Body of pancreas (tissue), 4 donors: ENCODE data around the gene TM2D3. TPM values are rescaled to one million over a fixed set of nuclear protein-coding genes. Genes with fewer than 3 reads are reported as not detected.
"Not testable (repeated sequence)": the region's sequence is repeated elsewhere in the genome, so short reads cannot be mapped to it uniquely, and the experiment has no call there.

ENCODE experiments used
- ATAC-seq: fragments of 150-250 bp; one replicate; pipeline ENCODE4 v1.9.1; 2016
- DNase-seq, 4 donors: peaks; one replicate each; pipeline ENCODE4 v3.0.0-alpha.2; 2019
- H3K27ac ChIP-seq, 4 donors: fragments of 200-600 bp; sonication (generic); 1 replicate in 3 of 4; 2 replicates in 1 of 4; pipeline versions ENCODE4 v1.5.1 to v1.6.1; 2016 to 2019; ENCODE audit warnings: mild to moderate bottlenecking in 1 of 4, mixed read lengths in 1 of 4, moderate library complexity in 1 of 4
- H3K27me3 ChIP-seq, 2 donors: fragments of 200-600 bp; sonication (generic); one replicate each; pipeline ENCODE4 v1.6.0; 2016; ENCODE audit warnings: mild to moderate bottlenecking in 1 of 2
- H3K36me3 ChIP-seq, 2 donors: fragments of 200-600 bp; sonication (generic); replicated peaks in 1 of 2; 2 replicates each; pipeline ENCODE4 v1.5.1; 2016; ENCODE audit warnings: low read depth in 2 of 2; ENCODE audit not compliant: insufficient read depth in 1 of 2
- H3K4me1 ChIP-seq: fragments of 200-600 bp; sonication (generic); one replicate; pipeline ENCODE4 v1.6.0; 2016
- H3K4me3 ChIP-seq, 2 donors: fragments of 200-600 bp; sonication (generic); 1 replicate in 1 of 2; 2 replicates in 1 of 2; pipeline ENCODE4 v1.5.1; 2016 to 2019
- H3K9me3 ChIP-seq, 3 donors: fragments of 200-600 bp; sonication (generic); 1 replicate in 2 of 3; 2 replicates in 1 of 3; pipeline ENCODE4 v1.5.1; 2016
- CTCF ChIP-seq, 7 experiments: fragments of 450-650 bp in 4 of 7; fragments of 200-600 bp in 3 of 7; sonication (generic) in 3 of 7; IDR thresholded peaks; one replicate each; pipeline ENCODE4 v1.5.1; 2016 to 2019; ENCODE audit warnings: antibody characterized with exemption in 7 of 7
- POLR2A ChIP-seq, 3 donors: fragments of 450-650 bp; IDR thresholded peaks; one replicate each; pipeline ENCODE4 v1.6.1; 2016; ENCODE audit warnings: antibody characterized with exemption in 3 of 3, mild to moderate bottlenecking in 2 of 3
- WGBS, 2 donors: methylation state at CpG; one replicate each; pipeline ENCODE4 v1.1.5; 2017; 5-methylcytosine and 5-hydroxymethylcytosine counted together
- intact Hi-C: fragments of 100-400 bp; cut with DNase I; formaldehyde crosslinking; loops from one replicate; pipeline ENCODE4 v1.15.1; 2023
- total RNA-seq, 2 donors: library from RNA; depleted of rRNA; stranded (reverse); fragments of >200 nt; gene quantifications; one replicate each; pipeline ENCODE4 v1.1.0, GENCODE V29; 2016

The TM2D3 gene
- total RNA-seq, 2 donors from 2014 or later = 28.3 to 30.9 TPM

- ATAC-seq (no peak), DNase-seq (no peak)
- no peaks in the 10 kb centered on the region for H3K36me3 ChIP-seq
- no peak for TF ChIP-seq POLR2A (IDR thresholded peaks at IDR 0.05)
- no peak for TF ChIP-seq CTCF (IDR thresholded peaks at IDR 0.05)
- intact Hi-C loops = no loop called here
- no peak overlapping the region for H3K4me3 ChIP-seq
- WGBS, 2 donors = 80 to 85% methylated on average over 3 of the region's 3 CpGs
- H3K9me3 ChIP-seq = no peaks in the 10 kb centered on the region
- H3K27ac ChIP-seq = no peak overlapping the region
- no peaks in the 10 kb centered on the region for H3K27me3 ChIP-seq
- no peaks in the 10 kb centered on the region for H3K4me1 ChIP-seq
These were observed 18.8 kb downstream of the TM2D3 start for GRCh38 chr15:101633356-101633755.

- H3K27me3 ChIP-seq, intact Hi-C loops, ATAC-seq, H3K27ac ChIP-seq, DNase-seq, H3K4me1 ChIP-seq, H3K36me3 ChIP-seq, H3K4me3 ChIP-seq, H3K9me3 ChIP-seq: not testable (repeated sequence)
- 93 to 94% methylated on average over 11 to 13 of the region's 15 CpGs for WGBS, 2 donors
These were observed 25.5 kb downstream of the TM2D3 start for GRCh38 chr15:101626729-101627128.

- H3K27ac ChIP-seq = no peak overlapping the region
- WGBS, 2 donors = 88 to 95% methylated on average over 1 of the region's 1 CpG
- no peaks in the 10 kb centered on the region for H3K4me1 ChIP-seq
- H3K36me3 ChIP-seq = no peaks in the 10 kb centered on the region
- DNase-seq = no peak
- H3K9me3 ChIP-seq = no peaks in the 10 kb centered on the region
- no peak for TF ChIP-seq POLR2A (IDR thresholded peaks at IDR 0.05)
- TF ChIP-seq CTCF (IDR thresholded peaks at IDR 0.05) = no peak
- no peaks in the 10 kb centered on the region for H3K27me3 ChIP-seq
- intact Hi-C loops = no loop called here
- no peak for ATAC-seq
- H3K4me3 ChIP-seq = no peak overlapping the region
These were observed 26.2 kb downstream of the TM2D3 start for GRCh38 chr15:101625980-101626379.

GRCh38 chr15:101625184-101625583 lies 27.0 kb downstream of the TM2D3 start:
- no peaks in the 10 kb centered on the region for H3K9me3 ChIP-seq
- intact Hi-C loops = no loop called here
- no peaks in the 10 kb centered on the region for H3K27me3 ChIP-seq
- H3K27ac ChIP-seq = no peak overlapping the region
- no peaks in the 10 kb centered on the region for H3K36me3 ChIP-seq
- no peaks in the 10 kb centered on the region for H3K4me1 ChIP-seq
- no peak overlapping the region for H3K4me3 ChIP-seq
- ATAC-seq = no peak
- TF ChIP-seq CTCF (IDR thresholded peaks at IDR 0.05) = no peak
- no peak for TF ChIP-seq POLR2A (IDR thresholded peaks at IDR 0.05)
- no peak for DNase-seq
- 86 to 90% methylated on average over 1 of the region's 1 CpG for WGBS, 2 donors

GRCh38 chr15:101623367-101624304 lies 28.5 kb downstream of the TM2D3 start:
- no peaks in the 10 kb centered on the region for H3K36me3 ChIP-seq
- 95 to 96% methylated on average over 6 of the region's 6 CpGs for WGBS, 2 donors
- no peak for DNase-seq
- H3K4me1 ChIP-seq = no peaks in the 10 kb centered on the region
- no peak overlapping the region for H3K4me3 ChIP-seq
- intact Hi-C loops = no loop called here
- no peaks in the 10 kb centered on the region for H3K9me3 ChIP-seq
- no peaks in the 10 kb centered on the region for H3K27me3 ChIP-seq
- no peak for TF ChIP-seq POLR2A (IDR thresholded peaks at IDR 0.05)
- TF ChIP-seq CTCF (IDR thresholded peaks at IDR 0.05) = no peak
- H3K27ac ChIP-seq = no peak overlapping the region
- ATAC-seq = no peak
